IMR-90 (cell line): ENCODE results near the gene RADIL. TPM values are rescaled to one million over a fixed set of nuclear protein-coding genes. Genes with fewer than 3 reads are reported as not detected.

Source experiments
- ATAC-seq: fragments of 200-7000 bp; cut with Tn5 transposase; 2 replicates; pipeline ENCODE4 v1.9.1; 2020; ENCODE audit warnings: low read depth, mild to moderate bottlenecking, moderate library complexity
- BruUV-seq: library from RNA; stranded (reverse); fragments of 400-500 nt; replicated peaks from 2 replicates; lab custom pipeline; 2021; lab: Mats Ljungman, UMichigan
- CTCF ChIA-PET: fragments of 300-600 bp; formaldehyde crosslinking; extraction: SDS; loops from one replicate; lab custom pipeline; 2021; ENCODE audit warnings: antibody characterized with exemption; lab: Yijun Ruan, JAX
- POLR2A ChIA-PET: fragments of 300-600 bp; sonication (Branson Sonifier 250); formaldehyde crosslinking; loops from one replicate; lab custom pipeline; 2022; ENCODE audit warnings: antibody characterized with exemption; ENCODE audit not compliant: unreplicated experiment; lab: Charles Lee
- DNase-seq: peaks from one replicate; pipeline ENCODE4 v3.0.0; 2013
- H2AFZ ChIP-seq: replicated peaks from 2 replicates; pipeline ENCODE3; 2013; ENCODE audit warnings: low read length, mild to moderate bottlenecking; ENCODE audit not compliant: poor library complexity
- H2AK5ac ChIP-seq: 2 replicates; pipeline ENCODE4 v1.6.1; 2013; ENCODE audit warnings: low read depth, low read length, inconsistent platforms
- H2AK9ac ChIP-seq: replicated peaks from 2 replicates; pipeline ENCODE3; 2013; ENCODE audit warnings: mild to moderate bottlenecking, low read depth, low read length, moderate library complexity; ENCODE audit not compliant: poor library complexity
- H2BK120ac ChIP-seq: 2 replicates; pipeline ENCODE4 v1.6.1; 2013; ENCODE audit warnings: low read depth, low read length, inconsistent platforms
- H2BK15ac ChIP-seq: 3 replicates; pipeline ENCODE4 v1.6.1; 2013; ENCODE audit warnings: low read depth, low read length, inconsistent platforms
- H2BK20ac ChIP-seq: 2 replicates; pipeline ENCODE4 v1.6.1; 2013; ENCODE audit warnings: low read depth, mild to moderate bottlenecking, inconsistent platforms, low read length, moderate library complexity
- H2BK5ac ChIP-seq: 2 replicates; pipeline ENCODE4 v1.6.1; 2013; ENCODE audit warnings: mild to moderate bottlenecking, low read depth, low read length, inconsistent platforms; ENCODE audit not compliant: poor library complexity, severe bottlenecking
- H3K14ac ChIP-seq: replicated peaks from 2 replicates; pipeline ENCODE4 v1.6.1; 2013; ENCODE audit warnings: low read depth, low read length, inconsistent platforms
- H3K18ac ChIP-seq: 2 replicates; pipeline ENCODE4 v1.6.1; 2013; ENCODE audit warnings: low read depth, low read length, control low read depth
- H3K23ac ChIP-seq: 2 replicates; pipeline ENCODE4 v1.6.1; 2013; ENCODE audit warnings: low read depth, low read length, inconsistent platforms
- H3K27ac ChIP-seq: 2 replicates; pipeline ENCODE4 v1.5.1; 2013; ENCODE audit warnings: mild to moderate bottlenecking, control low read depth, low read length; ENCODE audit not compliant: insufficient read depth
- H3K27me3 ChIP-seq: 2 replicates; pipeline ENCODE4 v1.6.1; 2013; ENCODE audit warnings: low read length; ENCODE audit not compliant: control insufficient read depth, insufficient read depth
- H3K36me3 ChIP-seq: 2 replicates; pipeline ENCODE4 v1.6.1; 2013; ENCODE audit warnings: low read length, mixed read lengths; ENCODE audit not compliant: control insufficient read depth, insufficient read depth
- H3K4ac ChIP-seq: 2 replicates; pipeline ENCODE4 v1.6.1; 2013; ENCODE audit warnings: low read depth, low read length, inconsistent platforms
- H3K4me1 ChIP-seq: 2 replicates; pipeline ENCODE4 v1.6.1; 2013; ENCODE audit warnings: low read length, mixed read lengths; ENCODE audit not compliant: control insufficient read depth, insufficient read depth
- H3K4me2 ChIP-seq: 2 replicates; pipeline ENCODE4 v1.6.1; 2013; ENCODE audit warnings: low read depth, mild to moderate bottlenecking, control low read depth, low read length, moderate library complexity
- H3K4me3 ChIP-seq: 2 replicates; pipeline ENCODE4 v1.5.1; 2013; ENCODE audit warnings: low read depth, mild to moderate bottlenecking, control low read depth, low read length, moderate library complexity; ENCODE audit not compliant: insufficient read depth
- H3K56ac ChIP-seq: 2 replicates; pipeline ENCODE4 v1.6.1; 2013; ENCODE audit warnings: low read length, inconsistent platforms; ENCODE audit not compliant: insufficient read depth; ENCODE audit errors: extremely low read depth
- H3K79me1 ChIP-seq, 2 experiments: 2 replicates each; pipeline ENCODE4 v1.6.1; 2013; ENCODE audit warnings: low read length in 2 of 2, inconsistent platforms in 1 of 2, low read depth in 1 of 2
- H3K9ac ChIP-seq: 2 replicates; pipeline ENCODE4 v1.6.1; 2013; ENCODE audit warnings: low read depth, low read length, control low read depth
- H3K9me1 ChIP-seq: 2 replicates; pipeline ENCODE4 v1.6.1; 2013; ENCODE audit warnings: low read length, inconsistent platforms; ENCODE audit not compliant: insufficient read depth
- H3K9me3 ChIP-seq: 2 replicates; pipeline ENCODE4 v1.6.1; 2013; ENCODE audit warnings: low read length; ENCODE audit not compliant: control insufficient read depth, insufficient read depth
- H4K20me1 ChIP-seq: 2 replicates; pipeline ENCODE4 v1.6.1; 2013; ENCODE audit warnings: low read length, inconsistent platforms; ENCODE audit not compliant: insufficient read depth
- H4K5ac ChIP-seq: 2 replicates; pipeline ENCODE4 v1.6.1; 2013; ENCODE audit warnings: mild to moderate bottlenecking, low read depth, low read length, control low read depth
- H4K8ac ChIP-seq, 2 experiments: 2 replicates each; pipeline ENCODE4 v1.6.1; 2013; ENCODE audit warnings: low read depth in 2 of 2, low read length in 2 of 2, control low read depth in 1 of 2, inconsistent platforms in 1 of 2
- H4K91ac ChIP-seq: 2 replicates; pipeline ENCODE4 v1.6.1; 2013; ENCODE audit warnings: low read depth, low read length, inconsistent platforms; ENCODE audit not compliant: insufficient read depth
- BHLHE40 ChIP-seq: fragments of 150-350 bp; IDR thresholded peaks from 2 replicates; pipeline ENCODE4 v1.6.1; 2016; ENCODE audit warnings: mild to moderate bottlenecking, low read depth, low read length
- CEBPB ChIP-seq: IDR thresholded peaks from 2 replicates; pipeline ENCODE4 v1.6.1; 2012; ENCODE audit warnings: low read depth, low read length, improper control_type of control experiment
- CHD1 ChIP-seq: IDR thresholded peaks from 2 replicates; pipeline ENCODE4 v1.6.1; 2012; ENCODE audit warnings: low read depth, low read length, improper control_type of control experiment
- CTCF ChIP-seq: conservative IDR thresholded peaks from 2 replicates; pipeline ENCODE4 v1.5.1; 2012; ENCODE audit warnings: mild to moderate bottlenecking, low read depth, low read length, improper control_type of control experiment
- FOS ChIP-seq: fragments of 150-350 bp; IDR thresholded peaks from 2 replicates; pipeline ENCODE4 v1.6.1; 2016; ENCODE audit warnings: low read depth, low read length
- MAZ ChIP-seq: IDR thresholded peaks from 2 replicates; pipeline ENCODE4 v1.6.1; 2012; ENCODE audit warnings: low read depth, mild to moderate bottlenecking, low read length, improper control_type of control experiment, moderate library complexity, borderline replicate concordance
- NFE2L2 ChIP-seq: fragments of 150-350 bp; IDR thresholded peaks from 2 replicates; pipeline ENCODE4 v1.6.1; 2016; ENCODE audit warnings: low read depth, mild to moderate bottlenecking, low read length
- POLR2A ChIP-seq: IDR thresholded peaks from 2 replicates; pipeline ENCODE4 v1.6.1; 2012; ENCODE audit warnings: mild to moderate bottlenecking, low read depth, low read length
- RAD21 ChIP-seq: IDR thresholded peaks from 2 replicates; pipeline ENCODE4 v1.6.1; 2012; ENCODE audit warnings: low read length, improper control_type of control experiment
- RCOR1 ChIP-seq: IDR thresholded peaks from 2 replicates; pipeline ENCODE4 v1.6.1; 2012; ENCODE audit warnings: mild to moderate bottlenecking, low read length, improper control_type of control experiment; ENCODE audit not compliant: insufficient replicate concordance
- RFX5 ChIP-seq: IDR thresholded peaks from 2 replicates; pipeline ENCODE4 v1.8.0; 2012; ENCODE audit warnings: low read depth, mild to moderate bottlenecking, low read length, moderate library complexity
- SMC3 ChIP-seq: fragments of 150-350 bp; IDR thresholded peaks from 2 replicates; pipeline ENCODE4 v1.6.1; 2016; ENCODE audit warnings: low read depth, mild to moderate bottlenecking, antibody characterized with exemption, low read length, moderate library complexity
- USF2 ChIP-seq: fragments of 150-350 bp; IDR thresholded peaks from 2 replicates; pipeline ENCODE4 v1.6.1; 2017; ENCODE audit warnings: mild to moderate bottlenecking, antibody characterized with exemption, low read length, low read depth
- WGBS, 2 experiments: methylation state at CpG; one replicate each; pipeline versions ENCODE4 v1.1.5 to v1.1.7; 2013; ENCODE audit warnings: missing lambda C conversion rate in 2 of 2; ENCODE audit not compliant: insufficient read length in 1 of 2; ENCODE audit errors: extremely low coverage in 2 of 2; 5-methylcytosine and 5-hydroxymethylcytosine counted together
- dilution Hi-C: fragments of 300-500 bp; cut with HindIII; formaldehyde crosslinking; loops from one replicate; pipeline ENCODE4 v1.14.3; 2018; ENCODE audit warnings: low sequenced_read_pairs; ENCODE audit not compliant: unreplicated experiment
- in situ Hi-C: fragments of 300-500 bp; cut with MboI; formaldehyde crosslinking; loops from 3 replicates; pipeline ENCODE4 v1.14.3; 2019; ENCODE audit warnings: low sequenced_read_pairs, inconsistent platforms, mixed read lengths
- intact Hi-C: fragments of 100-400 bp; cut with micrococcal nuclease; formaldehyde crosslinking; loops from 2 replicates; pipeline ENCODE4 v1.10.0; 2022
- polyA plus RNA-seq, 3 experiments: library from polyadenylated mRNA; depleted of rRNA; stranded (reverse); fragments of >200 nt; gene quantifications; 2 replicates each; pipeline ENCODE4 v1.2.3, GENCODE V29; 2012; ENCODE audit warnings: low replicate concordance in 1 of 3
- total RNA-seq: library from RNA; depleted of rRNA; stranded (reverse); fragments of >200 nt; gene quantifications from 2 replicates; pipeline ENCODE4 v1.2.3, GENCODE V29; 2012

RADIL gene
- total and polyA plus RNA-seq, 2 of the 4 experiments (the other 2 are of a cell fraction), result 0.18 to 0.48 TPM

- in situ Hi-C loops, result loop anchor here (25.0 kb wide), 1 partner anchor 1912 kb away; no protein-coding TSS in a partner anchor
- H3K9me1 ChIP-seq, result peaks cover 10% of the 10 kb centered on the region; the same call in 1 of the 2 replicates
- H4K8ac ChIP-seq, result peak overlapping the region; percentile 95 to 97; a peak in 2 of 4 replicates
- no peak overlapping the region for H4K91ac ChIP-seq
- CTCF ChIA-PET, result no interaction called here
- no peak overlapping the region for H3K4me2 ChIP-seq
- H3K27me3 ChIP-seq, result no peaks in the 10 kb centered on the region
- intact Hi-C loops, result loop anchor here (10.0 kb wide), 1 partner anchor 159 kb away; no protein-coding TSS in a partner anchor
- ATAC-seq (no peak), DNase-seq (no peak)
- POLR2A ChIA-PET, result no interaction called here
- H2BK5ac ChIP-seq, result no peak overlapping the region
- H2BK20ac ChIP-seq, result no peak overlapping the region
- 0 out of 2 replicates have a peak overlapping the region, but pooled peaks have one; percentile 88 for H3K4ac ChIP-seq
- H3K18ac ChIP-seq, result no peak overlapping the region
- no TSS peak for BruUV-seq
- 0 out of 2 replicates have a peak overlapping the region, but pooled peaks have one; percentile 66 for H3K9ac ChIP-seq
- H4K5ac ChIP-seq, result peak overlapping the region; percentile 69; the same call in 1 of the 2 replicates
- H2BK15ac ChIP-seq, result no peak overlapping the region
- peak overlapping the region; percentile 74; the same call in 1 of the 2 replicates for H2AK5ac ChIP-seq
- no peak overlapping the region; the same call in 1 of the 2 replicates for H3K23ac ChIP-seq
- dilution Hi-C loops, result no loop called here
- peak overlapping the region; percentile 88; the same call in 1 of the 2 replicates for H3K14ac ChIP-seq
- WGBS, 2 experiments, result 100% methylated on average over 4 of the region's 12 CpGs; no CpG with 5 or more reads in 1 of the 2 experiments
- peaks cover 4% of the 10 kb centered on the region; the same call in 1 of the 2 replicates for H3K4me1 ChIP-seq
- H3K36me3 ChIP-seq, result peaks cover 6% of the 10 kb centered on the region
- no peak for TF ChIP-seq MAZ
- TF ChIP-seq CTCF, result no peak
- no peak for TF ChIP-seq POLR2A
- no peak for TF ChIP-seq FOS
- no peak for TF ChIP-seq SMC3
- no peak for TF ChIP-seq NFE2L2
- no peak for TF ChIP-seq RFX5
- no peak for TF ChIP-seq BHLHE40
- TF ChIP-seq CEBPB, result no peak
- TF ChIP-seq RAD21, result no peak
- TF ChIP-seq USF2, result no peak
- no peak for TF ChIP-seq CHD1
- no peak for TF ChIP-seq RCOR1
- peak overlapping the region; percentile 94 for H2AK9ac ChIP-seq
- H3K79me1 ChIP-seq, result peaks cover 14 to 63% of the 10 kb centered on the region in 2 experiments
- H3K56ac ChIP-seq, result no peak overlapping the region
- H4K20me1 ChIP-seq, result peaks cover 15% of the 10 kb centered on the region
- H3K9me3 ChIP-seq, result no peaks in the 10 kb centered on the region
- H3K4me3 ChIP-seq, result no peak overlapping the region
- no peak overlapping the region for H2AFZ ChIP-seq
- H2BK120ac ChIP-seq, result no peak overlapping the region
- no peak overlapping the region for H3K27ac ChIP-seq
Observed at GRCh38 chr7:4774007-4774406, 109.5 kb downstream of the RADIL start.
